Epithelial cell of proximal tubule (primary cell): ENCODE results near the gene GCK. TPM values are rescaled to one million over a fixed set of nuclear protein-coding genes. Genes with fewer than 3 reads are reported as not detected.
A peak's percentile ranks its signal among the peaks of the same experiment; 100 is the strongest.
"Not testable (repeated sequence)": the region's sequence is repeated elsewhere in the genome, so short reads cannot be mapped to it uniquely, and the experiment has no call there.

ENCODE experiments used
- DNase-seq: peaks from one replicate; pipeline ENCODE4 v3.0.0-alpha.2; 2011; ENCODE audit warnings: low read depth
- H3K4me3 ChIP-seq: 2 replicates; pipeline ENCODE4 v1.5.1; 2011; ENCODE audit warnings: low read depth, mild to moderate bottlenecking, low read length
- total RNA-seq: library from RNA; depleted of rRNA; stranded (reverse); fragments of >200 nt; gene quantifications from 2 replicates; pipeline ENCODE4 v1.2.3, GENCODE V29; 2015
- TF ChIP-seq, protein P1 (sequence below): conservative IDR thresholded peaks from 2 replicates; pipeline ENCODE4 v1.5.1; 2012; ENCODE audit warnings: low read depth, mild to moderate bottlenecking, low read length

GCK gene
- total RNA-seq, 1 donor from 2014 or later: 1.0 TPM

GRCh38 chr7:44173911-44174693 is 15.1 kb downstream of the GCK start:
- no peak overlapping the region for H3K4me3 ChIP-seq
- no peak for DNase-seq
- TF ChIP-seq, protein P1, sequence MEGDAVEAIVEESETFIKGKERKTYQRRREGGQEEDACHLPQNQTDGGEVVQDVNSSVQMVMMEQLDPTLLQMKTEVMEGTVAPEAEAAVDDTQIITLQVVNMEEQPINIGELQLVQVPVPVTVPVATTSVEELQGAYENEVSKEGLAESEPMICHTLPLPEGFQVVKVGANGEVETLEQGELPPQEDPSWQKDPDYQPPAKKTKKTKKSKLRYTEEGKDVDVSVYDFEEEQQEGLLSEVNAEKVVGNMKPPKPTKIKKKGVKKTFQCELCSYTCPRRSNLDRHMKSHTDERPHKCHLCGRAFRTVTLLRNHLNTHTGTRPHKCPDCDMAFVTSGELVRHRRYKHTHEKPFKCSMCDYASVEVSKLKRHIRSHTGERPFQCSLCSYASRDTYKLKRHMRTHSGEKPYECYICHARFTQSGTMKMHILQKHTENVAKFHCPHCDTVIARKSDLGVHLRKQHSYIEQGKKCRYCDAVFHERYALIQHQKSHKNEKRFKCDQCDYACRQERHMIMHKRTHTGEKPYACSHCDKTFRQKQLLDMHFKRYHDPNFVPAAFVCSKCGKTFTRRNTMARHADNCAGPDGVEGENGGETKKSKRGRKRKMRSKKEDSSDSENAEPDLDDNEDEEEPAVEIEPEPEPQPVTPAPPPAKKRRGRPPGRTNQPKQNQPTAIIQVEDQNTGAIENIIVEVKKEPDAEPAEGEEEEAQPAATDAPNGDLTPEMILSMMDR: no peak

DNA sequence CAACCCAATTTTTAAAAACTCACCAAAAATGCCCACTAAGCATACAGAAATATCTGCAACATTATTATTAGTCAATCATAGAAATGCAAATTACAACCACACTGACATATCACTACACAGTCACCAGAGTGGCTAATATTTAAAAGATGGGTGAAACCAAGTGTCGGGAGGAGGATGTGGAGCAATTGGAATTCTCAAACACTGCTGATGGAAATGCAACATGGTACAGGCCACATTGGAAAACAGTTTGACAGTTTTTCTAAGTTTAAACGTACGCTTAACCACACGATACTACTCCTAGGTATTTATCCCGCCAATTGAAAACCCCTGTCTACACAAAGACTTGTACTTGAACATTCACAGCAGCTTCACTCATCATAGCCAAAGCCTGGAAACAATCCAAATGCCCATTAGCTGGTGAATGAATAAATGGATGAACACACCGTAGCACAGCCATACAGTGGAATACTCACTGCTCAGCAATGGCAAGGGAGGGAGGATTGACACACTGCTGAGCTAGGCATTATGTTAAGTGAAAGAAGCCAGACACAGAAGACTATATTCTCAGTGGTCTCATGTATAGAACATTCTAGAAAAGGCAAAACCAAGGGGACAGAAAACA is 16.3 kb downstream of the GCK start:
- no peak overlapping the region for H3K4me3 ChIP-seq
- DNase-seq: peak; percentile 94
- TF ChIP-seq, protein P1: no peak

DNA sequence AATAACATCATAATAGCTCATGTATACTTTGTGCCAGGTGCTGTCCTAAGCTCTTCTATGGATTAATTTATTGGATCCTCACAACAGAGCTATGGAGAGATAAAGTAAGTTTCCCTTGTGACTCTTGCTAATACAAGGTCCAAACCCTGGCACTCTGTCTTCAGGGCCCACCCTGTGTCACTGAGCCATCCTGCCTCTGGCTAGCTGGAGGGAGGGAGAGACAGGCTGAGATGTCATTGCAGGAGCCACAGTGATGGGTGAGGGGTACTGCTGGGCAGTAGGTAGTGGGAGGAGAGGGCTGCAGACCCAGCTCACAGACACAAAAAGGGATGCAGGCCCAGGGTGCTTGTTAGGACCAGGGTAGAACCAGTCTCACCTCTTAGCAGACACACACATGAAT is 16.9 kb downstream of the GCK start:
- no peak for DNase-seq
- TF ChIP-seq, protein P1: no peak
- no peak overlapping the region for H3K4me3 ChIP-seq

DNA sequence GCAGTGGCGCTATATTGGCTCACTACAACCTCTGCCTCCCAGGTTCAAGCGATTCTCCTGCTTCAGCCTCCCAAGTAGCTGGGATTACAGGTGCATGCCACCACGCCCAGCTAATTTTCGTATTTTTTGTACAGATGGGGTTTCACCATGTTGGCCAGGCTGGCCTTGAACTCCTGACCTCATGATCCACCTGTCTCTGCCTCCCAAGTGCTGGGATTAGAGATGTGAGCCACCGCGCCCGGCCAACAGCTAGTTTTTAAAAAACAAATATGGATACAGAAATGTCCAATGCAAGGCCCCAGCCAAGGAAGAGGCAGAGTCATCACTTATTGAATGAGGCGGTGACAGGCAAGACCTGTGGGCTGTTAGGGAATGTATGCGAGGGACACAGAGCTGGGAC is 17.3 kb downstream of the GCK start:
- not testable (repeated sequence) for H3K4me3 ChIP-seq, DNase-seq

DNA sequence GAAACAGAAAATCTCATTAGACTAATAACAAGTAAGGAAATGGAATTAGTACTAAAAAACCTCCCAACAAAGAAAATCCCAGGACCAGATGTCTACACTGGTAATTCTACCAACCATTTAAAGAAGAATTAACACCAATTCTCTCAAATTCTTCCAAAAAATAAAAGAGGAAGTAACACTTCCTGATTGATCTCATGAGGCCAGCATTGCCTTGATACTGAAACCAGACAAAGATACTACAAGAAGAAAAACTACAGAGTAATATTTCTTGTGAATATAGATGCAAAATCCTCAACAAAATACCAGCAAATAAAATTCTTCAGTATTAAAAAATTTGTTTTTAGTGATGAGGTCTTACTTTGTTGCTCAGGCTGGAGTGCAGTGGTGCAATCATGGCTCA is 21.3 kb downstream of the GCK start:
- no peak overlapping the region for H3K4me3 ChIP-seq
- TF ChIP-seq, protein P1: no peak
- DNase-seq: no peak

GRCh38 chr7:44163591-44163990 is 25.6 kb downstream of the GCK start:
- DNase-seq: peak; percentile 63
- TF ChIP-seq, protein P1: no peak

GRCh38 chr7:44162785-44163395 is 26.3 kb downstream of the GCK start:
- no peak overlapping the region for H3K4me3 ChIP-seq
- TF ChIP-seq, protein P1: no peak
- DNase-seq: no peak

More at GRCh38 chr7:44163591-44163990, 25.6 kb downstream of the GCK start:
- no peak overlapping the region for H3K4me3 ChIP-seq
